ENCODE measurements around the gene CAMK1D.

- no peak for TF ChIP-seq CTCF (IDR thresholded peaks at IDR 0.05; ENCODE audit: low read depth, low read length)
- TF ChIP-seq POLR2A (IDR thresholded peaks at IDR 0.05; ENCODE audit: extremely low read depth, insufficient read length) = no peak
- TF ChIP-seq MAX (IDR thresholded peaks at IDR 0.05; ENCODE audit: low read depth, low read length) = no peak
Measured at GRCh38 chr10:12643279-12643678, 293.9 kb downstream of the CAMK1D start.

Data from NB4 (cell line).